Smooth muscle cell (in vitro differentiated cells): ENCODE data around the gene BCAT1. TPM values are rescaled to one million over a fixed set of nuclear protein-coding genes. Genes with fewer than 3 reads are reported as not detected.

Source experiments
- DNase-seq: peaks from one replicate; lab custom pipeline; 2025; ENCODE audit not compliant: unreplicated experiment; lab: John Stamatoyannopoulos, UW
- H2AFZ ChIP-seq: fragments of 200-600 bp; sonication (generic); 2 replicates; pipeline ENCODE4 v1.6.0; 2016; ENCODE audit warnings: antibody characterized with exemption, low read depth, mild to moderate bottlenecking
- H3F3A ChIP-seq: fragments of 200-600 bp; sonication (generic); 2 replicates; pipeline ENCODE4 v1.6.0; 2017; ENCODE audit warnings: antibody characterized with exemption, low read depth
- H3K27ac ChIP-seq: fragments of 200-600 bp; sonication (generic); 2 replicates; pipeline ENCODE4 v1.5.1; 2016; ENCODE audit warnings: low read depth, mild to moderate bottlenecking
- H3K27me3 ChIP-seq: fragments of 200-600 bp; sonication (generic); 2 replicates; pipeline ENCODE4 v1.6.1; 2016; ENCODE audit warnings: low read depth, mild to moderate bottlenecking
- H3K36me3 ChIP-seq: fragments of 200-600 bp; sonication (generic); 2 replicates; pipeline ENCODE4 v1.5.1; 2016; ENCODE audit warnings: low read depth
- H3K4me1 ChIP-seq: fragments of 200-600 bp; sonication (generic); 2 replicates; pipeline ENCODE4 v1.5.1; 2016; ENCODE audit warnings: low read depth
- H3K4me2 ChIP-seq: fragments of 200-600 bp; sonication (generic); 2 replicates; pipeline ENCODE4 v1.6.0; 2016; ENCODE audit warnings: mild to moderate bottlenecking
- H3K4me3 ChIP-seq: fragments of 200-600 bp; sonication (generic); 2 replicates; pipeline ENCODE4 v1.5.1; 2016; ENCODE audit warnings: mild to moderate bottlenecking
- H3K79me2 ChIP-seq: fragments of 200-600 bp; sonication (generic); 2 replicates; pipeline ENCODE4 v1.6.0; 2016; ENCODE audit warnings: low read depth, mild to moderate bottlenecking
- H3K9ac ChIP-seq: fragments of 200-600 bp; sonication (generic); 2 replicates; pipeline ENCODE4 v1.6.0; 2016; ENCODE audit warnings: low read depth
- H3K9me3 ChIP-seq: fragments of 200-600 bp; sonication (generic); replicated peaks from 2 replicates; pipeline ENCODE4 v1.5.1; 2016; ENCODE audit warnings: low read depth
- H4K20me1 ChIP-seq: fragments of 200-600 bp; sonication (generic); 2 replicates; pipeline ENCODE4 v1.6.0; 2016; ENCODE audit warnings: low read depth
- CTCF ChIP-seq: fragments of 200-600 bp; sonication (generic); IDR thresholded peaks from 2 replicates; pipeline ENCODE4 v1.5.1; 2017; ENCODE audit warnings: borderline replicate concordance, mild to moderate bottlenecking, antibody characterized with exemption; ENCODE audit not compliant: insufficient read depth, poor library complexity, severe bottlenecking
- WGBS: methylation state at CpG from one replicate; pipeline ENCODE4 v1.1.7; 2016; ENCODE audit warnings: low lambda C conversion rate; 5-methylcytosine and 5-hydroxymethylcytosine counted together
- polyA plus RNA-seq: library from polyadenylated mRNA; unstranded; fragments of >200 nt; fragmentation: Nextera tagmentation; extraction: Ambion mirVana; gene quantifications from 2 replicates; pipeline ENCODE4 v1.2.1, GENCODE V29; 2016
- total RNA-seq: library from RNA; depleted of rRNA; stranded (reverse); fragments of >200 nt; gene quantifications from 2 replicates; pipeline ENCODE4 v1.2.3, GENCODE V29; 2014

Gene BCAT1
- total and polyA plus RNA-seq, 2 experiments from 2014 or later: 78.2 to 174 TPM

- Histone ChIP-seq H3K9ac (no peak overlapping the region), H3K27ac (no peak overlapping the region), H2AFZ (no peak overlapping the region), H3K27me3 (no peaks in the 10 kb centered on the region), H3K4me3 (no peak overlapping the region), H3K4me2 (no peak overlapping the region), H3F3A (no peaks in the 10 kb centered on the region), H3K9me3 (no peaks in the 10 kb centered on the region), H4K20me1 (peaks cover 36% of the 10 kb centered on the region), H3K4me1 (no peaks in the 10 kb centered on the region), H3K79me2 (peaks cover 20% of the 10 kb centered on the region), H3K36me3 (peaks cover 13% of the 10 kb centered on the region)
- TF ChIP-seq CTCF: no peak
- no peak for DNase-seq
- WGBS: 98% methylated on average over 4 of the region's 4 CpGs
These were observed 67.1 kb downstream of the BCAT1 start for GRCh38 chr12:24881724-24882371.

- Histone ChIP-seq H3K4me1 (no peaks in the 10 kb centered on the region), H4K20me1 (peaks cover 36% of the 10 kb centered on the region), H3K27me3 (no peaks in the 10 kb centered on the region), H3K27ac (no peak overlapping the region), H3F3A (no peaks in the 10 kb centered on the region), H3K9me3 (no peaks in the 10 kb centered on the region), H3K4me2 (no peak overlapping the region), H3K9ac (no peak overlapping the region), H3K4me3 (no peak overlapping the region), H3K79me2 (peaks cover 23% of the 10 kb centered on the region), H2AFZ (no peak overlapping the region), H3K36me3 (peaks cover 13% of the 10 kb centered on the region)
- 91% methylated on average over 8 of the region's 8 CpGs for WGBS
- TF ChIP-seq CTCF: no peak
- no peak for DNase-seq
These were observed 67.7 kb downstream of the BCAT1 start for GRCh38 chr12:24881227-24881626.

GRCh38 chr12:24880732-24881131, 68.2 kb downstream of the BCAT1 start:
- Histone ChIP-seq H3K4me3 (no peak overlapping the region), H3K79me2 (peaks cover 26% of the 10 kb centered on the region), H3K4me1 (no peaks in the 10 kb centered on the region), H3K27me3 (no peaks in the 10 kb centered on the region), H3K4me2 (no peak overlapping the region), H3K9me3 (no peaks in the 10 kb centered on the region), H3F3A (no peaks in the 10 kb centered on the region), H4K20me1 (peaks cover 36% of the 10 kb centered on the region), H3K9ac (no peak overlapping the region), H3K27ac (no peak overlapping the region), H3K36me3 (peaks cover 14% of the 10 kb centered on the region), H2AFZ (no peak overlapping the region)
- WGBS: 98% methylated on average over 5 of the region's 5 CpGs
- TF ChIP-seq CTCF: no peak
- DNase-seq: no peak

- peaks cover 24% of the 10 kb centered on the region for H3K79me2 ChIP-seq
- no peak overlapping the region for H3K4me3 ChIP-seq
- H3F3A ChIP-seq: no peaks in the 10 kb centered on the region
- no peak for TF ChIP-seq CTCF
- no peak overlapping the region for H3K9ac ChIP-seq
- no peaks in the 10 kb centered on the region for H3K27me3 ChIP-seq
- H4K20me1 ChIP-seq: peaks cover 38% of the 10 kb centered on the region
- no peak overlapping the region for H2AFZ ChIP-seq
- H3K4me2 ChIP-seq: no peak overlapping the region
- 93% methylated on average over 2 of the region's 2 CpGs for WGBS
- DNase-seq: no peak
- no peaks in the 10 kb centered on the region for H3K9me3 ChIP-seq
- H3K4me1 ChIP-seq: no peaks in the 10 kb centered on the region
- H3K27ac ChIP-seq: peak overlapping the region; percentile 27
- H3K36me3 ChIP-seq: peaks cover 16% of the 10 kb centered on the region
These were observed 69.3 kb downstream of the BCAT1 start for GRCh38 chr12:24879644-24880043.
